ENCODE measurements around the gene THSD7B. TPM values are rescaled to one million over a fixed set of nuclear protein-coding genes. Genes with fewer than 3 reads are reported as not detected.

THSD7B gene
- total and polyA plus RNA-seq, 2 of the 13 experiments (the other 11 are each of a cell fraction or from before 2014, with no cell fraction given), result 0.02 TPM; not detected in 1

GRCh38 chr2:137367361-137367760, 602.0 kb downstream of the THSD7B start (continued):
- no peak for TF ChIP-seq CERS6 (CRISPR knock-in tag; IDR thresholded peaks at IDR 0.05)
- no peak for TF ChIP-seq ZNF766 (CRISPR knock-in tag; IDR thresholded peaks at IDR 0.05; ENCODE audit: borderline replicate concordance)
- no peak for TF ChIP-seq LCORL (IDR thresholded peaks at IDR 0.05)
- no peak for TF ChIP-seq LCORL (CRISPR knock-in tag; IDR thresholded peaks at IDR 0.05)
- TF ChIP-seq, protein P1, sequence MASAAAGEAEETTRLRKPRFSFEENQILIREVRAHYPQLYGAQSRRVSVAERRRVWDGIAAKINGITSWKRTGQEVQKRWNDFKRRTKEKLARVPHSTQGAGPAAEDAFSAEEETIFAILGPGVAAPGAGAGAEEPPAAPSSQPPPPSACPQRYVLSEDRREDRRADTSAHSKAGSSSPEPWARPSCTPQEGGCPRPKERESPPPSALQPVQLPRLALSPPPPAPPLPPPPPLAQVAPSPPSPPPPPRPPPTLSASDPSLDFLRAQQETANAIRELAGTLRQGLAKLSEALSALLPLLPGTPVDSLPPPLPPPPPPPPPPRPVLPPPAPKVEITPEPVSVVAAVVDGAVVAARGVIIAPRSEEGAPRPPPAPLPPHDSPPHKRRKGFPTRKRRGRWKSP (CRISPR knock-in tag; IDR thresholded peaks at IDR 0.05), result no peak
- TF ChIP-seq DNMT1 (CRISPR knock-in tag; IDR thresholded peaks at IDR 0.05), result no peak
- TF ChIP-seq, protein P2, sequence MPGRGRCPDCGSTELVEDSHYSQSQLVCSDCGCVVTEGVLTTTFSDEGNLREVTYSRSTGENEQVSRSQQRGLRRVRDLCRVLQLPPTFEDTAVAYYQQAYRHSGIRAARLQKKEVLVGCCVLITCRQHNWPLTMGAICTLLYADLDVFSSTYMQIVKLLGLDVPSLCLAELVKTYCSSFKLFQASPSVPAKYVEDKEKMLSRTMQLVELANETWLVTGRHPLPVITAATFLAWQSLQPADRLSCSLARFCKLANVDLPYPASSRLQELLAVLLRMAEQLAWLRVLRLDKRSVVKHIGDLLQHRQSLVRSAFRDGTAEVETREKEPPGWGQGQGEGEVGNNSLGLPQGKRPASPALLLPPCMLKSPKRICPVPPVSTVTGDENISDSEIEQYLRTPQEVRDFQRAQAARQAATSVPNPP (CRISPR knock-in tag; IDR thresholded peaks at IDR 0.05), result no peak
- TF ChIP-seq, protein P3, sequence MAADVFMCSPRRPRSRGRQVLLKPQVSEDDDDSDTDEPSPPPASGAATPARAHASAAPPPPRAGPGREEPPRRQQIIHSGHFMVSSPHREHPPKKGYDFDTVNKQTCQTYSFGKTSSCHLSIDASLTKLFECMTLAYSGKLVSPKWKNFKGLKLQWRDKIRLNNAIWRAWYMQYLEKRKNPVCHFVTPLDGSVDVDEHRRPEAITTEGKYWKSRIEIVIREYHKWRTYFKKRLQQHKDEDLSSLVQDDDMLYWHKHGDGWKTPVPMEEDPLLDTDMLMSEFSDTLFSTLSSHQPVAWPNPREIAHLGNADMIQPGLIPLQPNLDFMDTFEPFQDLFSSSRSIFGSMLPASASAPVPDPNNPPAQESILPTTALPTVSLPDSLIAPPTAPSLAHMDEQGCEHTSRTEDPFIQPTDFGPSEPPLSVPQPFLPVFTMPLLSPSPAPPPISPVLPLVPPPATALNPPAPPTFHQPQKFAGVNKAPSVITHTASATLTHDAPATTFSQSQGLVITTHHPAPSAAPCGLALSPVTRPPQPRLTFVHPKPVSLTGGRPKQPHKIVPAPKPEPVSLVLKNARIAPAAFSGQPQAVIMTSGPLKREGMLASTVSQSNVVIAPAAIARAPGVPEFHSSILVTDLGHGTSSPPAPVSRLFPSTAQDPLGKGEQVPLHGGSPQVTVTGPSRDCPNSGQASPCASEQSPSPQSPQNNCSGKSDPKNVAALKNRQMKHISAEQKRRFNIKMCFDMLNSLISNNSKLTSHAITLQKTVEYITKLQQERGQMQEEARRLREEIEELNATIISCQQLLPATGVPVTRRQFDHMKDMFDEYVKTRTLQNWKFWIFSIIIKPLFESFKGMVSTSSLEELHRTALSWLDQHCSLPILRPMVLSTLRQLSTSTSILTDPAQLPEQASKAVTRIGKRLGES (CRISPR knock-in tag; IDR thresholded peaks at IDR 0.05; ENCODE audit: borderline replicate concordance), result no peak
- no peak for TF ChIP-seq ZNF124 (CRISPR knock-in tag; IDR thresholded peaks at IDR 0.05)
- no peak for TF ChIP-seq HNRNPUL1 (IDR thresholded peaks at IDR 0.05; ENCODE audit: low read depth, low read length)
- no peak for TF ChIP-seq DNMT3B (CRISPR knock-in tag; conservative IDR thresholded peaks at IDR 0.05)
- TF ChIP-seq ZNF432 (CRISPR knock-in tag; IDR thresholded peaks at IDR 0.05; ENCODE audit: borderline replicate concordance), result no peak

Data from HepG2 (cell line).